Measurements from ENCODE around the gene FBXO42.

- TF ChIP-seq CTCF (IDR thresholded peaks at IDR 0.05) (no peak), POLR2AphosphoS5 (IDR thresholded peaks at IDR 0.05) (no peak), EP300 (IDR thresholded peaks at IDR 0.05) (no peak)
Measured at GRCh38 chr1:16203550-16203949, 148.7 kb downstream of the FBXO42 start.

Data from upper lobe of left lung (tissue), 4 donors.